GM19328 (cell line): ENCODE data around the gene STAM2.
A peak's percentile ranks its signal among the peaks of the same experiment; 100 is the strongest.
"Not testable (repeated sequence)": the region's sequence is repeated elsewhere in the genome, so short reads cannot be mapped to it uniquely, and the experiment has no call there.

Experiments
- ATAC-seq: cut with Tn5 transposase; IDR thresholded peaks from one replicate; pipeline ENCODE4 v1.9.1; 2021; ENCODE audit warnings: mild to moderate bottlenecking, moderate library complexity; ENCODE audit not compliant: unreplicated experiment

The STAM2 gene

GRCh38 chr2:152175368-152176112 is at the start of gene STAM2:
Gene STAM2, minus strand, starts transcription at chr2:152175763. Its CDS starts 121 bp downstream, at chr2:152175642.
- ATAC-seq, result peak; percentile 75

GRCh38 chr2:152223977-152224376 is 48.4 kb upstream of the STAM2 start:
- no peak for ATAC-seq

GRCh38 chr2:152222975-152223637 is 47.5 kb upstream of the STAM2 start:
- no peak for ATAC-seq

- no peak for ATAC-seq
These were observed 46.3 kb upstream of the STAM2 start for GRCh38 chr2:152221839-152222238.

- ATAC-seq, result no peak
These were observed 43.7 kb upstream of the STAM2 start for GRCh38 chr2:152219077-152219828.

- ATAC-seq, result no peak
These were observed 25.9 kb upstream of the STAM2 start for GRCh38 chr2:152201466-152201830.

- ATAC-seq, result no peak
These were observed 25.3 kb upstream of the STAM2 start for GRCh38 chr2:152200565-152201465.

- ATAC-seq, result no peak
These were observed 24.5 kb upstream of the STAM2 start for GRCh38 chr2:152200101-152200500.

- ATAC-seq, result no peak
These were observed 22.9 kb upstream of the STAM2 start for GRCh38 chr2:152198499-152198898.

- not testable (repeated sequence) for ATAC-seq
These were observed 22.1 kb upstream of the STAM2 start for GRCh38 chr2:152197508-152198284.

GRCh38 chr2:152189622-152190495 is 14.3 kb upstream of the STAM2 start:
- peak; percentile 60 for ATAC-seq

- not testable (repeated sequence) for ATAC-seq
These were observed 11.2 kb upstream of the STAM2 start for GRCh38 chr2:152186808-152187207.

GRCh38 chr2:152186262-152186661 is 10.7 kb upstream of the STAM2 start:
- no peak for ATAC-seq

- no peak for ATAC-seq
These were observed 8.0 kb upstream of the STAM2 start for GRCh38 chr2:152183401-152184073.

- ATAC-seq, result not testable (repeated sequence)
These were observed 2.1 kb upstream of the STAM2 start for GRCh38 chr2:152177667-152178066.

- ATAC-seq, result peak; percentile 21
These were observed 651 bp upstream of the STAM2 start for GRCh38 chr2:152176113-152176714.

- peak; percentile 29 for ATAC-seq
These were observed 573 bp downstream of the STAM2 start for GRCh38 chr2:152175012-152175367.

- ATAC-seq, result no peak
These were observed 989 bp downstream of the STAM2 start for GRCh38 chr2:152174574-152174973.
